Measurements from ENCODE around the gene CD151.
A peak's percentile ranks its signal among the peaks of the same experiment; 100 is the strongest.

GRCh38 chr11:838441-839279 is 5.9 kb downstream of the CD151 start:
- no peak for TF ChIP-seq EZH2 (IDR thresholded peaks at IDR 0.05; ENCODE audit: low read depth, unreplicated experiment)
- peak; percentile 33 to 41 for TF ChIP-seq CTCF (conservative IDR thresholded peaks at IDR 0.05; ENCODE audit: low read depth in 2 of 2)
- no peak for TF ChIP-seq CREB1 (CRISPR knock-in tag; IDR thresholded peaks at IDR 0.05; ENCODE audit: low read depth)
